Stimulated activated CD4-positive, alpha-beta T cell treated with anti-CD3 and anti-CD28 coated beads, Interleukin-2, amount 100 ng/mL, for 48 hours (primary cell): ENCODE measurements around the gene KCNIP4.

Experiments
- DNase-seq, 2 donors: peaks; one replicate each; pipeline ENCODE4 v3.0.0-alpha.2; 2020

Gene KCNIP4

GRCh38 chr4:21320034-21320433, 628.5 kb downstream of the KCNIP4 start:
- no peak for DNase-seq

- DNase-seq, result no peak
Observed at GRCh38 chr4:21307709-21308108, 640.9 kb downstream of the KCNIP4 start.

GRCh38 chr4:21304540-21304887, 644.1 kb downstream of the KCNIP4 start:
- no peak for DNase-seq

- DNase-seq, result no peak
Observed at GRCh38 chr4:21290562-21290961, 658.0 kb downstream of the KCNIP4 start.

- DNase-seq, result no peak
Observed at GRCh38 chr4:21276046-21276445, 672.5 kb downstream of the KCNIP4 start.

- DNase-seq, result no peak
Observed at GRCh38 chr4:21271439-21272052, 677.0 kb downstream of the KCNIP4 start.

- DNase-seq, result no peak
Observed at GRCh38 chr4:21248331-21248730, 700.2 kb downstream of the KCNIP4 start.

- no peak for DNase-seq
Observed at GRCh38 chr4:21242163-21242562, 706.4 kb downstream of the KCNIP4 start.

GRCh38 chr4:21226637-21227538, 721.7 kb downstream of the KCNIP4 start:
- no peak for DNase-seq

- DNase-seq, result no peak
Observed at GRCh38 chr4:21211846-21212245, 736.7 kb downstream of the KCNIP4 start.

GRCh38 chr4:21209860-21210259, 738.7 kb downstream of the KCNIP4 start:
- DNase-seq, result no peak

GRCh38 chr4:21205821-21206531, 742.6 kb downstream of the KCNIP4 start:
- DNase-seq, result no peak

GRCh38 chr4:21203416-21203815, 745.2 kb downstream of the KCNIP4 start:
- no peak for DNase-seq

- DNase-seq, result no peak
Observed at GRCh38 chr4:21202959-21203358, 745.6 kb downstream of the KCNIP4 start.

- no peak for DNase-seq
Observed at GRCh38 chr4:21198683-21199082, 749.9 kb downstream of the KCNIP4 start.

- no peak for DNase-seq
Observed at GRCh38 chr4:21195682-21196081, 752.9 kb downstream of the KCNIP4 start.

- no peak for DNase-seq
Observed at GRCh38 chr4:21192367-21192766, 756.2 kb downstream of the KCNIP4 start.

GRCh38 chr4:21191317-21191716, 757.3 kb downstream of the KCNIP4 start:
- no peak for DNase-seq

- DNase-seq, result no peak
Observed at GRCh38 chr4:21184788-21185187, 763.8 kb downstream of the KCNIP4 start.

- no peak for DNase-seq
Observed at GRCh38 chr4:21181716-21182115, 766.9 kb downstream of the KCNIP4 start.

- DNase-seq, result no peak
Observed at GRCh38 chr4:21177871-21178270, 770.7 kb downstream of the KCNIP4 start.

- DNase-seq, result no peak
Observed at GRCh38 chr4:21177092-21177491, 771.5 kb downstream of the KCNIP4 start.

GRCh38 chr4:21167711-21168110, 780.9 kb downstream of the KCNIP4 start:
- DNase-seq, result no peak

GRCh38 chr4:21155367-21155766, 793.2 kb downstream of the KCNIP4 start:
- DNase-seq, result no peak
